Measurements from ENCODE around the gene C11orf86. TPM values are rescaled to one million over a fixed set of nuclear protein-coding genes. Genes with fewer than 3 reads are reported as not detected.

Gene C11orf86, protein sequence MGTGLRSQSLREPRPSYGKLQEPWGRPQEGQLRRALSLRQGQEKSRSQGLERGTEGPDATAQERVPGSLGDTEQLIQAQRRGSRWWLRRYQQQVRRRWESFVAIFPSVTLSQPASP
- not detected in 2 replicates for total RNA-seq (2021)
- not detected for Bru-seq, nascent RNA
- BruChase-seq, experiment 1, labeled RNA remaining after a 2-hour chase, result not detected
- BruChase-seq, experiment 2, labeled RNA remaining after a 6-hour chase, result not detected
- long read RNA-seq, result 0 reads

- BruUV-seq (replicated peaks), result no TSS peak
- DNase-seq (ENCODE audit: low spot score), result no peak
- Histone ChIP-seq H3K27me3 (replicated peaks; ENCODE audit: insufficient read depth, low read depth, low read length, poor library complexity) (no peaks in the 10 kb centered on the region), H3K36me3 (ENCODE audit: insufficient read depth, low read length, poor library complexity, severe bottlenecking) (no peaks in the 10 kb centered on the region), H3K9me3 (ENCODE audit: low read depth, low read length, poor library complexity, severe bottlenecking) (peaks cover 13% of the 10 kb centered on the region), H3K4me1 (ENCODE audit: insufficient read depth, low read length, poor library complexity, severe bottlenecking) (no peaks in the 10 kb centered on the region), H3K27ac (ENCODE audit: low read depth, low read length, poor library complexity, severe bottlenecking) (no peak within 1 kb of the TSS), H3K4me3 (ENCODE audit: low read depth, low read length, poor library complexity, severe bottlenecking) (no peak within 1 kb of the TSS)
- ChIA-PET CTCF (interaction anchor here (1.3 kb wide), 1 partner anchor 123 kb away, joined by 4 read pairs; no protein-coding TSS in a partner anchor), POLR2A (ENCODE audit: low non-redundant PET) (no interaction called here)
- no peak for TF ChIP-seq EZH2 (IDR thresholded peaks at IDR 0.05; ENCODE audit: borderline replicate concordance, low read depth, low read length, poor library complexity, severe bottlenecking)
- TF ChIP-seq, protein P1, sequence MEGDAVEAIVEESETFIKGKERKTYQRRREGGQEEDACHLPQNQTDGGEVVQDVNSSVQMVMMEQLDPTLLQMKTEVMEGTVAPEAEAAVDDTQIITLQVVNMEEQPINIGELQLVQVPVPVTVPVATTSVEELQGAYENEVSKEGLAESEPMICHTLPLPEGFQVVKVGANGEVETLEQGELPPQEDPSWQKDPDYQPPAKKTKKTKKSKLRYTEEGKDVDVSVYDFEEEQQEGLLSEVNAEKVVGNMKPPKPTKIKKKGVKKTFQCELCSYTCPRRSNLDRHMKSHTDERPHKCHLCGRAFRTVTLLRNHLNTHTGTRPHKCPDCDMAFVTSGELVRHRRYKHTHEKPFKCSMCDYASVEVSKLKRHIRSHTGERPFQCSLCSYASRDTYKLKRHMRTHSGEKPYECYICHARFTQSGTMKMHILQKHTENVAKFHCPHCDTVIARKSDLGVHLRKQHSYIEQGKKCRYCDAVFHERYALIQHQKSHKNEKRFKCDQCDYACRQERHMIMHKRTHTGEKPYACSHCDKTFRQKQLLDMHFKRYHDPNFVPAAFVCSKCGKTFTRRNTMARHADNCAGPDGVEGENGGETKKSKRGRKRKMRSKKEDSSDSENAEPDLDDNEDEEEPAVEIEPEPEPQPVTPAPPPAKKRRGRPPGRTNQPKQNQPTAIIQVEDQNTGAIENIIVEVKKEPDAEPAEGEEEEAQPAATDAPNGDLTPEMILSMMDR (conservative IDR thresholded peaks at IDR 0.05; ENCODE audit: low read depth, low read length), result no peak
- intact Hi-C loops (cut with micrococcal nuclease; ENCODE audit: unreplicated experiment), result loop anchor here (1.0 to 5.0 kb wide), 2 partner anchors 132 to 283 kb away; partner anchors contain the start of gene RCE1
These were observed at the start of gene C11orf86 for GRCh38 chr11:66974724-66975404. Gene C11orf86, plus strand, starts transcription at chr11:66975304. Its CDS starts 59 bp downstream, at chr11:66975363.

DNA sequence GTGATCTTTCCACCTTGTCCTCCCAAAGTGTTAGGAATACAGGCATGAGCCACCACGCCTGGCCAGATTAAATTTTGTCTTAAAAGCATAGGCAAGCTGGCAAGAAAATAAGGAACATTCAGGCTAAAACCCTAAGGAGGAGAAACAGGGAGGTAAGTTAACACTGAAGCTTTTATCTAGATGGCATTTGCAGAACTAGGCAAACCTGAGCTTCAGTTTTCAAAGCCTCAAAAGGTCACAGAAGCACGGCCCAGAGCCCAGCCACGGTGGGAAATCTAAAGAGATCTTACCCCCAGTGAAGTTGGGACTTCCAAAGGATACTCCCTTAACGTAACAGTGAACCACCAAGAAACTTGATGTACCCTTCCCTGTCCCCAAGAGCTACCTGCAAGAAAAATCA is 45.4 kb upstream of the C11orf86 start:
- CTCF ChIA-PET, result no interaction called here
- POLR2A ChIA-PET (ENCODE audit: low non-redundant PET), result no interaction called here
- BruUV-seq (replicated peaks), result no TSS peak

GRCh38 chr11:66932543-66932942 is 42.6 kb upstream of the C11orf86 start:
- TF ChIP-seq, protein P1 (conservative IDR thresholded peaks at IDR 0.05; ENCODE audit: low read depth, low read length), result no peak
- TF ChIP-seq EZH2 (IDR thresholded peaks at IDR 0.05; ENCODE audit: borderline replicate concordance, low read depth, low read length, poor library complexity, severe bottlenecking), result no peak
- BruUV-seq (replicated peaks), result no TSS peak
- POLR2A ChIA-PET (ENCODE audit: low non-redundant PET), result no interaction called here
- intact Hi-C loops (cut with micrococcal nuclease; ENCODE audit: unreplicated experiment), result no loop called here
- Histone ChIP-seq H3K9me3 (ENCODE audit: low read depth, low read length, poor library complexity, severe bottlenecking) (no peaks in the 10 kb centered on the region), H3K4me3 (ENCODE audit: low read depth, low read length, poor library complexity, severe bottlenecking) (no peak overlapping the region), H3K27ac (ENCODE audit: low read depth, low read length, poor library complexity, severe bottlenecking) (no peak overlapping the region), H3K27me3 (replicated peaks; ENCODE audit: insufficient read depth, low read depth, low read length, poor library complexity) (no peaks in the 10 kb centered on the region), H3K36me3 (ENCODE audit: insufficient read depth, low read length, poor library complexity, severe bottlenecking) (no peaks in the 10 kb centered on the region), H3K4me1 (ENCODE audit: insufficient read depth, low read length, poor library complexity, severe bottlenecking) (no peaks in the 10 kb centered on the region)
- CTCF ChIA-PET, result no interaction called here
- DNase-seq (ENCODE audit: low spot score), result no peak

More for the DNA sequence above, 45.4 kb upstream of the C11orf86 start:
- Histone ChIP-seq H3K4me1 (ENCODE audit: insufficient read depth, low read length, poor library complexity, severe bottlenecking) (no peaks in the 10 kb centered on the region), H3K9me3 (ENCODE audit: low read depth, low read length, poor library complexity, severe bottlenecking) (no peaks in the 10 kb centered on the region), H3K4me3 (ENCODE audit: low read depth, low read length, poor library complexity, severe bottlenecking) (no peak overlapping the region), H3K27me3 (replicated peaks; ENCODE audit: insufficient read depth, low read depth, low read length, poor library complexity) (no peaks in the 10 kb centered on the region), H3K36me3 (ENCODE audit: insufficient read depth, low read length, poor library complexity, severe bottlenecking) (no peaks in the 10 kb centered on the region), H3K27ac (ENCODE audit: low read depth, low read length, poor library complexity, severe bottlenecking) (no peak overlapping the region)
- no peak for DNase-seq (ENCODE audit: low spot score)
- intact Hi-C loops (cut with micrococcal nuclease; ENCODE audit: unreplicated experiment), result no loop called here
- no peak for TF ChIP-seq EZH2 (IDR thresholded peaks at IDR 0.05; ENCODE audit: borderline replicate concordance, low read depth, low read length, poor library complexity, severe bottlenecking)
- TF ChIP-seq, protein P1 (conservative IDR thresholded peaks at IDR 0.05; ENCODE audit: low read depth, low read length), result no peak
